H1 (cell line): ENCODE results near the gene FRRS1. TPM values are rescaled to one million over a fixed set of nuclear protein-coding genes. Genes with fewer than 3 reads are reported as not detected.

Experiments
- CTCF ChIA-PET: fragments of 300-600 bp; sonication (Branson Sonifier 250); formaldehyde crosslinking; loops from one replicate; lab custom pipeline; 2021; ENCODE audit not compliant: partially characterized antibody; lab: Charles Lee
- POLR2A ChIA-PET: fragments of 300-600 bp; sonication (Branson Sonifier 250); formaldehyde crosslinking; loops from one replicate; lab custom pipeline; 2021; ENCODE audit warnings: inconsistent platforms; ENCODE audit not compliant: partially characterized antibody; lab: Charles Lee
- DNase-seq, 2 experiments: peaks; one replicate each; pipeline versions ENCODE4 v3.0.0 to v3.0.0-alpha.2; 2010 to 2022; ENCODE audit warnings: low spot score in 2 of 2, low read depth in 1 of 2, mixed read lengths in 1 of 2
- FAIRE-seq: peaks from 2 replicates; lab custom pipeline; 2011; peaks lifted over from hg19 to GRCh38; lab: Jason Lieb, UNC
- H2AFZ ChIP-seq: 2 replicates; pipeline ENCODE4 v1.8.1; 2012; ENCODE audit warnings: low read length, inconsistent platforms
- H2AK5ac ChIP-seq: 2 replicates; pipeline ENCODE4 v1.6.1; 2013; ENCODE audit warnings: low read depth, low read length
- H2BK120ac ChIP-seq: replicated peaks from 2 replicates; pipeline ENCODE3; 2013; ENCODE audit warnings: low read depth, low read length, inconsistent platforms
- H2BK12ac ChIP-seq: 2 replicates; pipeline ENCODE4 v1.6.1; 2013; ENCODE audit warnings: low read depth, low read length
- H2BK15ac ChIP-seq: 2 replicates; pipeline ENCODE4 v1.6.1; 2013; ENCODE audit warnings: low read length
- H2BK20ac ChIP-seq: 2 replicates; pipeline ENCODE4 v1.6.1; 2013; ENCODE audit warnings: low read length
- H2BK5ac ChIP-seq: 2 replicates; pipeline ENCODE4 v1.6.1; 2013; ENCODE audit warnings: low read depth, low read length
- H3K14ac ChIP-seq: 2 replicates; pipeline ENCODE4 v1.6.1; 2013; ENCODE audit warnings: inconsistent platforms; ENCODE audit not compliant: insufficient read length
- H3K18ac ChIP-seq: 2 replicates; pipeline ENCODE4 v1.6.1; 2013; ENCODE audit warnings: low read length; ENCODE audit errors: extremely low read depth
- H3K23ac ChIP-seq: 2 replicates; pipeline ENCODE4 v1.6.1; 2013; ENCODE audit warnings: inconsistent platforms; ENCODE audit not compliant: insufficient read length
- H3K23me2 ChIP-seq: 2 replicates; pipeline ENCODE4 v1.6.1; 2013; ENCODE audit warnings: low read depth, low read length
- H3K27ac ChIP-seq: 2 replicates; pipeline ENCODE4 v1.6.1; 2011; ENCODE audit warnings: low read depth, low read length, inconsistent platforms
- H3K27me3 ChIP-seq, 4 experiments: replicated peaks in 1 of 4; 1 replicate in 1 of 4; 2 replicates in 3 of 4; pipeline versions ENCODE4 v1.6.1 to v1.8.1; 2011 to 2013; ENCODE audit warnings: low read length in 3 of 4, mild to moderate bottlenecking in 3 of 4, inconsistent platforms in 2 of 4, mixed read lengths in 2 of 4, moderate library complexity in 1 of 4; ENCODE audit not compliant: control insufficient read depth in 3 of 4, insufficient read depth in 3 of 4; ENCODE audit errors: extremely low read depth in 1 of 4
- H3K36me3 ChIP-seq, 4 experiments: 2 replicates each; pipeline versions ENCODE4 v1.6.1 to v1.8.1; 2011 to 2013; ENCODE audit warnings: mild to moderate bottlenecking in 4 of 4, low read length in 3 of 4, moderate library complexity in 2 of 4, control low read depth in 1 of 4, inconsistent platforms in 1 of 4; ENCODE audit not compliant: insufficient read depth in 4 of 4, control insufficient read depth in 2 of 4
- H3K4ac ChIP-seq: replicated peaks from 2 replicates; pipeline ENCODE3; 2013; ENCODE audit warnings: low read length, low read depth, mixed read lengths, inconsistent platforms; ENCODE audit not compliant: insufficient read length
- H3K4me1 ChIP-seq, 4 experiments: replicated peaks in 1 of 4; 1 replicate in 1 of 4; 2 replicates in 3 of 4; pipeline versions ENCODE4 v1.6.1 to v1.8.1; 2011 to 2013; ENCODE audit warnings: low read length in 3 of 4, inconsistent platforms in 2 of 4, mixed read lengths in 1 of 4; ENCODE audit not compliant: insufficient read depth in 4 of 4, control insufficient read depth in 3 of 4
- H3K4me2 ChIP-seq, 2 experiments: 2 replicates each; pipeline versions ENCODE4 v1.6.1 to v1.8.1; 2011 to 2013; ENCODE audit warnings: low read depth in 2 of 2, low read length in 2 of 2, control low read depth in 1 of 2, inconsistent platforms in 1 of 2, mild to moderate bottlenecking in 1 of 2; ENCODE audit not compliant: insufficient read depth in 1 of 2
- H3K4me3 ChIP-seq, 4 experiments: fragments of 200-600, 300-600 bp in 1 of 4; sonication (generic), shearing (Covaris generic), sonication (Bioruptor Twin) in 1 of 4; 2 replicates each; pipeline versions ENCODE4 v1.5.1 to v1.8.1; 2011 to 2016; ENCODE audit warnings: low read length in 4 of 4, low read depth in 3 of 4, control low read depth in 2 of 4, inconsistent platforms in 2 of 4, mild to moderate bottlenecking in 2 of 4, mixed read lengths in 1 of 4, moderate library complexity in 1 of 4; ENCODE audit not compliant: insufficient read depth in 2 of 4; ENCODE audit errors: extremely low read depth in 1 of 4
- H3K56ac ChIP-seq: replicated peaks from 2 replicates; pipeline ENCODE3; 2013; ENCODE audit warnings: low read depth, mild to moderate bottlenecking, mixed read lengths, low read length, inconsistent platforms; ENCODE audit not compliant: insufficient read length
- H3K79me1 ChIP-seq: 2 replicates; pipeline ENCODE4 v1.6.1; 2013; ENCODE audit warnings: low read depth, low read length, control low read depth
- H3K79me2 ChIP-seq, 2 experiments: 2 replicates each; pipeline versions ENCODE4 v1.6.1 to v1.8.1; 2012 to 2013; ENCODE audit warnings: low read length in 2 of 2, mild to moderate bottlenecking in 2 of 2, inconsistent platforms in 1 of 2; ENCODE audit not compliant: insufficient read depth in 2 of 2, control insufficient read depth in 1 of 2
- H3K9ac ChIP-seq, 4 experiments: replicated peaks in 1 of 4; 1 replicate in 1 of 4; 2 replicates in 3 of 4; pipeline versions ENCODE4 v1.6.1 to v1.8.1; 2011 to 2013; ENCODE audit warnings: low read depth in 3 of 4, low read length in 3 of 4, control low read depth in 2 of 4, mild to moderate bottlenecking in 2 of 4, moderate library complexity in 2 of 4, inconsistent platforms in 1 of 4; ENCODE audit errors: extremely low read depth in 1 of 4
- H3K9me3 ChIP-seq, 2 experiments: 2 replicates each; pipeline versions ENCODE4 v1.6.1 to v1.8.1; 2012 to 2013; ENCODE audit warnings: mild to moderate bottlenecking in 2 of 2, moderate library complexity in 2 of 2, control low read depth in 1 of 2, inconsistent platforms in 1 of 2, low read depth in 1 of 2, low read length in 1 of 2, mixed read lengths in 1 of 2; ENCODE audit not compliant: insufficient read depth in 2 of 2
- H4K20me1 ChIP-seq, 2 experiments: replicated peaks in 1 of 2; 2 replicates each; pipeline versions ENCODE3 to v1.8.1; 2011 to 2013; ENCODE audit warnings: inconsistent platforms in 2 of 2, low read length in 2 of 2, mild to moderate bottlenecking in 1 of 2; ENCODE audit not compliant: insufficient read depth in 2 of 2, control insufficient read depth in 1 of 2
- H4K5ac ChIP-seq: 2 replicates; pipeline ENCODE4 v1.6.1; 2013; ENCODE audit warnings: low read length, low read depth, mixed read lengths, inconsistent platforms; ENCODE audit not compliant: insufficient read length
- H4K8ac ChIP-seq: 2 replicates; pipeline ENCODE4 v1.8.0; 2013; ENCODE audit warnings: mild to moderate bottlenecking, moderate library complexity, low read length, inconsistent platforms; ENCODE audit not compliant: insufficient read depth; ENCODE audit errors: extremely low read depth
- H4K91ac ChIP-seq: replicated peaks from 2 replicates; pipeline ENCODE3; 2013; ENCODE audit warnings: low read length, mixed read lengths, inconsistent platforms; ENCODE audit not compliant: insufficient read length
- BCL11A ChIP-seq, 2 experiments: IDR thresholded peaks; one replicate each; pipeline ENCODE4 v1.6.1; 2011; ENCODE audit warnings: low read depth in 2 of 2, low read length in 2 of 2, mild to moderate bottlenecking in 2 of 2
- CTBP2 ChIP-seq: IDR thresholded peaks from 2 replicates; pipeline ENCODE4 v1.7.0; 2011; ENCODE audit warnings: borderline replicate concordance, mild to moderate bottlenecking, moderate library complexity, mixed read lengths, low read length; ENCODE audit not compliant: insufficient read depth, insufficient read length
- EGR1 ChIP-seq: IDR thresholded peaks from 2 replicates; pipeline ENCODE4 v1.6.1; 2011; ENCODE audit warnings: low read depth, low read length, borderline replicate concordance
- EZH2 ChIP-seq: fragments of 200-600 bp; sonication (generic); IDR thresholded peaks from 2 replicates; pipeline ENCODE4 v1.7.1; 2012; ENCODE audit warnings: low read depth, mild to moderate bottlenecking, moderate library complexity, low read length, inconsistent platforms; ENCODE audit not compliant: severe bottlenecking
- GTF2F1 ChIP-seq: IDR thresholded peaks from 2 replicates; pipeline ENCODE4 v1.6.1; 2012; ENCODE audit warnings: low read depth, low read length, improper control_type of control experiment, borderline replicate concordance
- JUND ChIP-seq: IDR thresholded peaks from 2 replicates; pipeline ENCODE4 v1.6.1; 2011; ENCODE audit warnings: mild to moderate bottlenecking, improper control_type of control experiment, low read length
- NRF1 ChIP-seq: IDR thresholded peaks from 2 replicates; pipeline ENCODE4 v1.6.1; 2011; ENCODE audit warnings: mild to moderate bottlenecking, low read depth, low read length, improper control_type of control experiment
- PHF8 ChIP-seq: fragments of 200-600 bp; sonication (generic); conservative IDR thresholded peaks from 2 replicates; pipeline ENCODE4 v1.7.1; 2012; ENCODE audit warnings: low read depth, mild to moderate bottlenecking, inconsistent platforms, low read length, moderate library complexity
- POU5F1 ChIP-seq: IDR thresholded peaks from 2 replicates; pipeline ENCODE4 v1.6.1; 2011; ENCODE audit warnings: low read depth, mild to moderate bottlenecking, low read length, moderate library complexity
- RXRA ChIP-seq: IDR thresholded peaks from 2 replicates; pipeline ENCODE4 v1.6.1; 2011; ENCODE audit warnings: low read depth, mild to moderate bottlenecking, low read length, moderate library complexity; ENCODE audit not compliant: insufficient read depth
- SP2 ChIP-seq: IDR thresholded peaks from 2 replicates; pipeline ENCODE4 v1.6.1; 2012; ENCODE audit warnings: mild to moderate bottlenecking, low read length, inconsistent platforms
- SUZ12 ChIP-seq: fragments of 200-600 bp; sonication (generic); IDR thresholded peaks from 2 replicates; pipeline ENCODE4 v1.6.1; 2012; ENCODE audit warnings: mild to moderate bottlenecking, inconsistent platforms, low read length, moderate library complexity, mixed read lengths
- polyA plus RNA-seq, 7 experiments: library from polyadenylated mRNA; depleted of rRNA in 3 of 7; stranded (reverse) in 5 of 7; unstranded in 2 of 7; fragments of >200 nt in 5 of 7; fragments of 200-250 nt in 2 of 7; gene quantifications; 1 replicate in 5 of 7; 2 replicates in 1 of 7; 4 replicates in 1 of 7; pipeline versions ENCODE4 v1.2.1 to v1.2.3, GENCODE V29; 2011 to 2013; ENCODE audit warnings: missing spikeins in 2 of 7, mixed read lengths in 2 of 7
- total RNA-seq: library from RNA; stranded (reverse); fragmentation: NEBNext Ultra II Directional; extraction: Animal tissue kit (Norgen Biotek cat#: 25700); gene quantifications from 2 replicates; pipeline ENCODE4 v1.2.1, GENCODE V29; 2021
- TF ChIP-seq, protein P1 (sequence below), 3 experiments: IDR thresholded peaks; 1 replicate in 2 of 3; 2 replicates in 1 of 3; pipeline versions ENCODE4 v1.5.1 to v1.6.1; 2011; ENCODE audit warnings: low read length in 3 of 3, mild to moderate bottlenecking in 3 of 3, inconsistent platforms in 2 of 3, low read depth in 1 of 3, moderate library complexity in 1 of 3; ENCODE audit not compliant: insufficient read depth in 1 of 3; ENCODE audit errors: control extremely low read depth in 1 of 3

Gene FRRS1
- total and polyA plus RNA-seq, 2 of the 8 experiments (the other 6 are each of a cell fraction or from before 2014, with no cell fraction given): 3.5 to 6.5 TPM

DNA sequence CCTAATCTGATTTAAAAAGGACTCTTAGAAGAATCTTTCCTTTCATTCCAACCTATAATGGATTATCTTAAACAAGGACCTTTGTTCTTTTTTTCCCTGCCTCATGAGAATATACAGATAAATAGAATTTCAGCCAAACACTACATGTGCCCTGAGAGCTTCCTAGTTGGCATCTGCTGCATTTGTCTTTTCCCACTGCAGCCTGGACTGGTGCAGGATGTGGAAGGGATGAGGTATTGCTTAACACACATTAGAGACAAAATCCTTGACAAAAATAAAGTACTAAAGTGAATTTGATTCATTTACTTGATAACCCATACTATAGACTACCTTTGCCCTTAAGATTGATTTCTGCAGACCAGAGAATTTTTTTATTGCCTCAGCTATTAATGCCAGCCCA lies 61.0 kb downstream of the FRRS1 start:
- no peak overlapping the region for H4K91ac ChIP-seq
- H3K56ac ChIP-seq: no peak overlapping the region
- no peak overlapping the region for H3K9ac ChIP-seq
- no peak overlapping the region for H3K18ac ChIP-seq
- no peak overlapping the region for H2AFZ ChIP-seq
- H4K8ac ChIP-seq: no peak overlapping the region
- no peak overlapping the region for H2BK12ac ChIP-seq
- no peak overlapping the region for H3K4me3 ChIP-seq
- DNase-seq (no peak), FAIRE-seq (no peak)
- no peak overlapping the region for H2AK5ac ChIP-seq
- no peak overlapping the region for H3K14ac ChIP-seq
- no peaks in the 10 kb centered on the region for H3K23me2 ChIP-seq
- no peak overlapping the region for H2BK120ac ChIP-seq
- no peaks in the 10 kb centered on the region for H3K79me1 ChIP-seq
- ChIA-PET POLR2A (no interaction called here), CTCF (interaction anchor here (0.7 to 4.3 kb wide), 12 partner anchors 13 to 911 kb away, joined by 3 to 24 read pairs (median 3); no protein-coding TSS in a partner anchor)
- peaks cover 2 to 4% of the 10 kb centered on the region in 2 experiments; a peak in 1 of 4 replicates for H3K9me3 ChIP-seq
- no peak overlapping the region for H3K23ac ChIP-seq
- no peak overlapping the region for H2BK5ac ChIP-seq
- no peaks in the 10 kb centered on the region for H3K27me3 ChIP-seq
- no peak overlapping the region for H2BK20ac ChIP-seq
- H3K4ac ChIP-seq: no peak overlapping the region
- 0 out of 8 replicates have a peak, but pooled peaks cover 0 to 3% (median 0%) of the 10 kb centered on the region in 4 experiments for H3K36me3 ChIP-seq
- no peaks in the 10 kb centered on the region for H4K20me1 ChIP-seq
- no peak overlapping the region for H2BK15ac ChIP-seq
- H3K4me1 ChIP-seq: no peaks in the 10 kb centered on the region
- H3K27ac ChIP-seq: no peak overlapping the region
- H3K4me2 ChIP-seq: no peak overlapping the region
- H3K79me2 ChIP-seq: no peaks in the 10 kb centered on the region
- no peak overlapping the region for H4K5ac ChIP-seq
- no peak for TF ChIP-seq POU5F1
- no peak for TF ChIP-seq PHF8
- TF ChIP-seq, protein P1, sequence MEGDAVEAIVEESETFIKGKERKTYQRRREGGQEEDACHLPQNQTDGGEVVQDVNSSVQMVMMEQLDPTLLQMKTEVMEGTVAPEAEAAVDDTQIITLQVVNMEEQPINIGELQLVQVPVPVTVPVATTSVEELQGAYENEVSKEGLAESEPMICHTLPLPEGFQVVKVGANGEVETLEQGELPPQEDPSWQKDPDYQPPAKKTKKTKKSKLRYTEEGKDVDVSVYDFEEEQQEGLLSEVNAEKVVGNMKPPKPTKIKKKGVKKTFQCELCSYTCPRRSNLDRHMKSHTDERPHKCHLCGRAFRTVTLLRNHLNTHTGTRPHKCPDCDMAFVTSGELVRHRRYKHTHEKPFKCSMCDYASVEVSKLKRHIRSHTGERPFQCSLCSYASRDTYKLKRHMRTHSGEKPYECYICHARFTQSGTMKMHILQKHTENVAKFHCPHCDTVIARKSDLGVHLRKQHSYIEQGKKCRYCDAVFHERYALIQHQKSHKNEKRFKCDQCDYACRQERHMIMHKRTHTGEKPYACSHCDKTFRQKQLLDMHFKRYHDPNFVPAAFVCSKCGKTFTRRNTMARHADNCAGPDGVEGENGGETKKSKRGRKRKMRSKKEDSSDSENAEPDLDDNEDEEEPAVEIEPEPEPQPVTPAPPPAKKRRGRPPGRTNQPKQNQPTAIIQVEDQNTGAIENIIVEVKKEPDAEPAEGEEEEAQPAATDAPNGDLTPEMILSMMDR (IDR thresholded peaks at IDR 0.05; ENCODE audit: control extremely low read depth in 1 of 3, insufficient read depth in 1 of 3, low read depth in 1 of 3, low read length in 3 of 3): no peak
- TF ChIP-seq CTBP2: no peak
- TF ChIP-seq EGR1: no peak
- no peak for TF ChIP-seq SUZ12
- TF ChIP-seq SP2: no peak
- no peak for TF ChIP-seq GTF2F1
- no peak for TF ChIP-seq BCL11A (IDR thresholded peaks at IDR 0.05; ENCODE audit: low read depth in 2 of 2, low read length in 2 of 2)
- TF ChIP-seq RXRA: no peak
- no peak for TF ChIP-seq EZH2
- no peak for TF ChIP-seq JUND
- no peak for TF ChIP-seq NRF1
